Measurements from ENCODE around the gene CBFA2T3.

Gene CBFA2T3

DNA sequence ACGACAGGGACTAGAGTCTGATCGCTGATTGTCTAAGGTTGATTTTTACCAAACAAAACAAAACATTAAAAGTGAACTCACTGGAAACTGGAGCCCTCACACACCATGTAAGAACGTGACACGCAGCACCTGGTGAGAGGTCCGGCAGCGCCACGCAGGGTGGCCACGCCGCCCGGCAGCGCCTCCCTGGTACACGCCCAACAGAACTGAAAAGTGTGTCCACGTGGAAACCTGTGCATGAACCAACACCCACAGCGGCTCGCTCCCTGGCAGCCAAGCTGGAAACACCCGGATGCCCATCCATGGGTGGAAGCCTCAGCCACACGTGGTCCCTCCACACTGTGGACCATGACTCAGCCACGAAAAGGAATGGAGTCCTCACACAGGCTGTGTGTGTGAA, 129.4 kb downstream of the CBFA2T3 start:
- POLR2A ChIA-PET, result no interaction called here
- H3K4me3 ChIP-seq (ENCODE audit: low read depth, low read length), result no peak overlapping the region
- TF ChIP-seq, protein P1, sequence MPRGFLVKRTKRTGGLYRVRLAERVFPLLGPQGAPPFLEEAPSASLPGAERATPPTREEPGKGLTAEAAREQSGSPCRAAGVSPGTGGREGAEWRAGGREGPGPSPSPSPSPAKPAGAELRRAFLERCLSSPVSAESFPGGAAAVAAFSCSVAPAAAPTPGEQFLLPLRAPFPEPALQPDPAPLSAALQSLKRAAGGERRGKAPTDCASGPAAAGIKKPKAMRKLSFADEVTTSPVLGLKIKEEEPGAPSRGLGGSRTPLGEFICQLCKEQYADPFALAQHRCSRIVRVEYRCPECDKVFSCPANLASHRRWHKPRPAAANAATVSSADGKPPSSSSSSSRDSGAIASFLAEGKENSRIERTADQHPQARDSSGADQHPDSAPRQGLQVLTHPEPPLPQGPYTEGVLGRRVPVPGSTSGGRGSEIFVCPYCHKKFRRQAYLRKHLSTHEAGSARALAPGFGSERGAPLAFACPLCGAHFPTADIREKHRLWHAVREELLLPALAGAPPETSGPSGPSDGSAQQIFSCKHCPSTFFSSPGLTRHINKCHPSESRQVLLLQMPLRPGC (tag by site-specific recombination; IDR thresholded peaks at IDR 0.05), result no peak
- no peak for TF ChIP-seq ZNF350 (tag by site-specific recombination; IDR thresholded peaks at IDR 0.05)
- TF ChIP-seq, protein P2, sequence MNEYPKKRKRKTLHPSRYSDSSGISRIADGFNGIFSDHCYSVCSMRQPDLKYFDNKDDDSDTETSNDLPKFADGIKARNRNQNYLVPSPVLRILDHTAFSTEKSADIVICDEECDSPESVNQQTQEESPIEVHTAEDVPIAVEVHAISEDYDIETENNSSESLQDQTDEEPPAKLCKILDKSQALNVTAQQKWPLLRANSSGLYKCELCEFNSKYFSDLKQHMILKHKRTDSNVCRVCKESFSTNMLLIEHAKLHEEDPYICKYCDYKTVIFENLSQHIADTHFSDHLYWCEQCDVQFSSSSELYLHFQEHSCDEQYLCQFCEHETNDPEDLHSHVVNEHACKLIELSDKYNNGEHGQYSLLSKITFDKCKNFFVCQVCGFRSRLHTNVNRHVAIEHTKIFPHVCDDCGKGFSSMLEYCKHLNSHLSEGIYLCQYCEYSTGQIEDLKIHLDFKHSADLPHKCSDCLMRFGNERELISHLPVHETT (tag by site-specific recombination; IDR thresholded peaks at IDR 0.05), result no peak
- TF ChIP-seq GLI2 (tag by site-specific recombination; IDR thresholded peaks at IDR 0.05; ENCODE audit: borderline replicate concordance, low read depth), result no peak
- TF ChIP-seq ZNF747 (tag by site-specific recombination; IDR thresholded peaks at IDR 0.05), result no peak
- TF ChIP-seq ZNF211 (tag by site-specific recombination; IDR thresholded peaks at IDR 0.05; ENCODE audit: low read depth), result no peak
- H3K36me3 ChIP-seq (ENCODE audit: control insufficient read depth in 2 of 2, insufficient read depth in 1 of 2, low read length in 2 of 2), result no peaks in the 10 kb centered on the region
- CTCF ChIA-PET, result no interaction called here
- no peaks in the 10 kb centered on the region for H3K9me3 ChIP-seq (ENCODE audit: control insufficient read depth, insufficient read depth, low read depth, low read length)
- no peaks in the 10 kb centered on the region for H3K4me1 ChIP-seq (ENCODE audit: control insufficient read depth, insufficient read depth, low read length)
- no peak overlapping the region for H3K27ac ChIP-seq (ENCODE audit: extremely low read depth, low read depth, low read length)

DNA sequence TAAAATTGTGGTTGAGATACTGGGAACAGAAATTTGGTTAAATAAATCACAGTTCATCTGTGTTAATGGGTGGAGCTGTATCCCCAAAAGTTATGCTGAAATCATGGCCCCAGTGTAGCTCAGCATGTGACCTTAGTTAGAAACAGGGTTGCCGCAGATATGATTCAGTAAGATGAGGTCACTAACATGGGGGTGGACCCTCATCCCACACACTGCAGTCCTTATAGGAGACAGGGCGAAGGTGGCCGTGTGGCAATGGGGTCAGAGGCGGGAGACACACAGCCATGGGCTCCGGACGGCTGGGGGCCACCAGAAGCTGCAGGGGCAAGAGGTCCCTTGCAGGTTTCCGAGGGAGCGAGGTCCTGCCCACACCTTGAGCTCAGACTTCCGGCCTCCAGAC, 130.9 kb downstream of the CBFA2T3 start:
- H3K4me3 ChIP-seq (ENCODE audit: low read depth, low read length), result no peak overlapping the region
- no peaks in the 10 kb centered on the region for H3K9me3 ChIP-seq (ENCODE audit: control insufficient read depth, insufficient read depth, low read depth, low read length)
- no peak overlapping the region for H3K27ac ChIP-seq (ENCODE audit: extremely low read depth, low read depth, low read length)
- CTCF ChIA-PET, result no interaction called here
- H3K36me3 ChIP-seq (ENCODE audit: control insufficient read depth in 2 of 2, insufficient read depth in 1 of 2, low read length in 2 of 2), result no peaks in the 10 kb centered on the region
- POLR2A ChIA-PET, result interaction anchor here (0.8 kb wide), 1 partner anchor 11 kb away, joined by 3 read pairs; the partner anchor contains the start of genes GALNS and TRAPPC2L
- no peaks in the 10 kb centered on the region for H3K4me1 ChIP-seq (ENCODE audit: control insufficient read depth, insufficient read depth, low read length)
- peak; percentile 64 for TF ChIP-seq ZFHX2 (tag by site-specific recombination; conservative IDR thresholded peaks at IDR 0.05)
- peak; percentile 68; the same call in 1 of the 2 replicates for TF ChIP-seq EGR2 (tag by site-specific recombination; IDR thresholded peaks at IDR 0.05; ENCODE audit: low read depth)
- no peak for TF ChIP-seq ZBTB21 (tag by site-specific recombination; IDR thresholded peaks at IDR 0.05)

DNA sequence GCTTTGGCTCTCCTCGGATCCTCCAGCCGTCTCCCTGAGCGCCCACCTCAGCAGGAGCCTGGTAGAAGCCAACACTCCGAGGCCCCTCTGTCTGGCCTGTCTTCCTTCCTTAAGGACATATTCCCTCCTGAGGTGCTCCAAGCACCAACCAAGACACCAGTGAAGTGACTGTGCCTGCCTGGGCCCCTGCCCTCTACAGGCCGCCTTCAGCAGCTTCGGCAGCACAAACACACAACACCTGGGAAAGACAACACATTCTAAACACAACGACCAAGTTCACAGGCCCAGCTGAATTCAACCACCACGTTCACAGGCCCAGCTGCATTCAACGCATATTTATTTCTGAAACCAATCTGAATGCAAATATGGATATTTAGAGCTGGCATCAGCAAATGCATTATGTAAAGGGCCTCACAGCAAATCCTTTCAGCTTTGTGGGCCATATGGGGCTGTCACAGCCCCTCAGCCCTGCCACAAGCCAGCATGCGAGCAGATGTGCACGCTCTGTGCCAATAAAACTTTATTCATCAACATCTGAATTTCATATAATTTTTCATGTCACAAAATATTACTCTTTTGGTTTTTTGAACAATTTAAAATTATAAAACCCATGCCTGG, 132.5 kb downstream of the CBFA2T3 start:
- H3K9me3 ChIP-seq (ENCODE audit: control insufficient read depth, insufficient read depth, low read depth, low read length), result no peaks in the 10 kb centered on the region
- no peak overlapping the region for H3K4me3 ChIP-seq (ENCODE audit: low read depth, low read length)
- no peak overlapping the region for H3K27ac ChIP-seq (ENCODE audit: extremely low read depth, low read depth, low read length)
- no peaks in the 10 kb centered on the region for H3K4me1 ChIP-seq (ENCODE audit: control insufficient read depth, insufficient read depth, low read length)
- ChIA-PET CTCF (no interaction called here), POLR2A (no interaction called here)
- H3K36me3 ChIP-seq (ENCODE audit: control insufficient read depth in 2 of 2, insufficient read depth in 1 of 2, low read length in 2 of 2), result peaks cover 0 to 6% of the 10 kb centered on the region in 2 experiments; a peak in 1 of 3 replicates
- TF ChIP-seq, protein P3, sequence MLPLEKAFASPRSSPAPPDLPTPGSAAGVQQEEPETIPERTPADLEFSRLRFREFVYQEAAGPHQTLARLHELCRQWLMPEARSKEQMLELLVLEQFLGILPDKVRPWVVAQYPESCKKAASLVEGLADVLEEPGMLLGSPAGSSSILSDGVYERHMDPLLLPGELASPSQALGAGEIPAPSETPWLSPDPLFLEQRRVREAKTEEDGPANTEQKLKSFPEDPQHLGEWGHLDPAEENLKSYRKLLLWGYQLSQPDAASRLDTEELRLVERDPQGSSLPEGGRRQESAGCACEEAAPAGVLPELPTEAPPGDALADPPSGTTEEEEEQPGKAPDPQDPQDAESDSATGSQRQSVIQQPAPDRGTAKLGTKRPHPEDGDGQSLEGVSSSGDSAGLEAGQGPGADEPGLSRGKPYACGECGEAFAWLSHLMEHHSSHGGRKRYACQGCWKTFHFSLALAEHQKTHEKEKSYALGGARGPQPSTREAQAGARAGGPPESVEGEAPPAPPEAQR (tag by site-specific recombination; IDR thresholded peaks at IDR 0.05), result no peak
- TF ChIP-seq, protein P4, sequence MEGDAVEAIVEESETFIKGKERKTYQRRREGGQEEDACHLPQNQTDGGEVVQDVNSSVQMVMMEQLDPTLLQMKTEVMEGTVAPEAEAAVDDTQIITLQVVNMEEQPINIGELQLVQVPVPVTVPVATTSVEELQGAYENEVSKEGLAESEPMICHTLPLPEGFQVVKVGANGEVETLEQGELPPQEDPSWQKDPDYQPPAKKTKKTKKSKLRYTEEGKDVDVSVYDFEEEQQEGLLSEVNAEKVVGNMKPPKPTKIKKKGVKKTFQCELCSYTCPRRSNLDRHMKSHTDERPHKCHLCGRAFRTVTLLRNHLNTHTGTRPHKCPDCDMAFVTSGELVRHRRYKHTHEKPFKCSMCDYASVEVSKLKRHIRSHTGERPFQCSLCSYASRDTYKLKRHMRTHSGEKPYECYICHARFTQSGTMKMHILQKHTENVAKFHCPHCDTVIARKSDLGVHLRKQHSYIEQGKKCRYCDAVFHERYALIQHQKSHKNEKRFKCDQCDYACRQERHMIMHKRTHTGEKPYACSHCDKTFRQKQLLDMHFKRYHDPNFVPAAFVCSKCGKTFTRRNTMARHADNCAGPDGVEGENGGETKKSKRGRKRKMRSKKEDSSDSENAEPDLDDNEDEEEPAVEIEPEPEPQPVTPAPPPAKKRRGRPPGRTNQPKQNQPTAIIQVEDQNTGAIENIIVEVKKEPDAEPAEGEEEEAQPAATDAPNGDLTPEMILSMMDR (tag by site-specific recombination; IDR thresholded peaks at IDR 0.05), result peak; percentile 44; the same call in 1 of the 2 replicates

Measured in HEK293 (cell line).